CD4-positive, alpha-beta T cell (primary cell): ENCODE data around the gene AGPAT3. TPM values are rescaled to one million over a fixed set of nuclear protein-coding genes. Genes with fewer than 3 reads are reported as not detected.

Experiments used
- ATAC-seq: fragments of 200-7000 bp; cut with Tn5 transposase; one replicate; pipeline ENCODE4 v1.10.0; 2022; ENCODE audit warnings: mild to moderate bottlenecking; ENCODE audit not compliant: poor library complexity
- CTCF ChIA-PET: fragments of 350-600 bp; sonication (Branson Sonifier 250); formaldehyde crosslinking; loops from one replicate; lab custom pipeline; 2021; ENCODE audit warnings: antibody characterized with exemption, inconsistent platforms; lab: Charles Lee
- POLR2A ChIA-PET: fragments of 350-600 bp; sonication (Branson Sonifier 250); formaldehyde crosslinking; loops from one replicate; lab custom pipeline; 2021; ENCODE audit warnings: antibody characterized with exemption, inconsistent platforms; lab: Charles Lee
- DNase-seq, 14 experiments: peaks; one replicate each; pipeline ENCODE4 v3.0.0-alpha.2; 2013 to 2020; ENCODE audit warnings: mixed read lengths in 2 of 14
- H3K27ac ChIP-seq, 2 donors: one replicate each; pipeline versions ENCODE4 v1.5.1 to v1.7.0; 2013; ENCODE audit warnings: low read length in 2 of 2, low read depth in 1 of 2, mild to moderate bottlenecking in 1 of 2
- H3K27me3 ChIP-seq, 2 experiments: 1 replicate in 1 of 2; 2 replicates in 1 of 2; pipeline versions ENCODE4 v1.6.1 to v1.7.0; 2013; ENCODE audit warnings: low read length in 2 of 2, control low read depth in 1 of 2, mild to moderate bottlenecking in 1 of 2, moderate library complexity in 1 of 2; ENCODE audit not compliant: insufficient read depth in 2 of 2, control insufficient read depth in 1 of 2
- H3K36me3 ChIP-seq: one replicate; pipeline ENCODE4 v1.6.1; 2013; ENCODE audit warnings: low read length, control low read depth; ENCODE audit not compliant: insufficient read depth
- H3K4me1 ChIP-seq: one replicate; pipeline ENCODE4 v1.6.1; 2013; ENCODE audit warnings: low read length, control low read depth; ENCODE audit not compliant: insufficient read depth
- H3K4me3 ChIP-seq: one replicate; pipeline ENCODE4 v1.5.1; 2013; ENCODE audit warnings: mild to moderate bottlenecking, low read length, moderate library complexity
- H3K9me3 ChIP-seq, 2 experiments: 1 replicate in 1 of 2; 2 replicates in 1 of 2; pipeline versions ENCODE4 v1.6.1 to v1.7.0; 2013; ENCODE audit warnings: low read length in 2 of 2, mild to moderate bottlenecking in 2 of 2, control low read depth in 1 of 2, moderate library complexity in 1 of 2; ENCODE audit not compliant: control insufficient read depth in 1 of 2, insufficient read depth in 1 of 2
- H3K27ac Mint-ChIP-seq: one replicate; pipeline ENCODE4 v1.8.0; 2020; ENCODE audit warnings: mixed read lengths
- H3K27me3 Mint-ChIP-seq: one replicate; pipeline ENCODE4 v1.8.0; 2021; ENCODE audit warnings: mixed read lengths
- H3K36me3 Mint-ChIP-seq: one replicate; pipeline ENCODE4 v1.8.0; 2021; ENCODE audit warnings: low read depth, mixed read lengths
- H3K4me1 Mint-ChIP-seq: one replicate; pipeline ENCODE4 v1.8.0; 2021; ENCODE audit warnings: low read depth, mixed read lengths
- H3K4me3 Mint-ChIP-seq: one replicate; pipeline ENCODE4 v1.8.0; 2020; ENCODE audit warnings: mild to moderate bottlenecking, mixed read lengths
- H3K9me3 Mint-ChIP-seq: one replicate; pipeline ENCODE4 v1.8.0; 2020; ENCODE audit warnings: mixed read lengths
- CTCF ChIP-seq: fragments of 200-600 bp; IDR thresholded peaks from one replicate; pipeline ENCODE4 v1.8.0; 2022; ENCODE audit warnings: antibody characterized with exemption, mild to moderate bottlenecking
- intact Hi-C, 2 experiments: fragments of 100-400 bp; cut with DNase I in 1 of 2; cut with micrococcal nuclease in 1 of 2; formaldehyde crosslinking; loops; one replicate each; pipeline versions ENCODE4 v1.15.1 to v1.9.0; 2023 to 2025; cut with DNase I, micrococcal nuclease
- total RNA-seq, 174 experiments: library from RNA in 2 of 174; stranded (reverse) in 2 of 174; gene quantifications; one replicate each; pipeline ENCODE4 v1.2.3 and lab custom pipeline; 2021 to 2026

The AGPAT3 gene
- total RNA-seq, 2 experiments from 2014 or later = 40.8 to 43.4 TPM

GRCh38 chr21:43902441-43902840, 37.4 kb downstream of the AGPAT3 start:
- peak overlapping the region; percentile 22 for H3K27ac Mint-ChIP-seq
- no peak overlapping the region for H3K4me3 Mint-ChIP-seq

GRCh38 chr21:43903451-43904091, 38.5 kb downstream of the AGPAT3 start:
- Histone ChIP-seq H3K4me3 (no peak overlapping the region), H3K27me3 (no peaks in the 10 kb centered on the region), H3K36me3 (peaks cover 50% of the 10 kb centered on the region), H3K27ac (no peak overlapping the region), H3K4me1 (peaks cover 8% of the 10 kb centered on the region), H3K9me3 (peaks cover 0 to 5% of the 10 kb centered on the region in 2 experiments)
- ATAC-seq (no peak), DNase-seq (no peak)
- no peaks in the 10 kb centered on the region for H3K27me3 Mint-ChIP-seq
- intact Hi-C loops = no loop called here
- ChIA-PET POLR2A (no interaction called here), CTCF (no interaction called here)
- no peak for TF ChIP-seq CTCF
- peaks cover 73% of the 10 kb centered on the region for H3K36me3 Mint-ChIP-seq
- H3K9me3 Mint-ChIP-seq = no peaks in the 10 kb centered on the region
- H3K27ac Mint-ChIP-seq = peak overlapping the region; percentile 22
- peaks cover 5% of the 10 kb centered on the region for H3K4me1 Mint-ChIP-seq
- H3K4me3 Mint-ChIP-seq = no peak overlapping the region

More at GRCh38 chr21:43902441-43902840, 37.4 kb downstream of the AGPAT3 start:
- H3K4me3 ChIP-seq = no peak overlapping the region
- peaks cover 42% of the 10 kb centered on the region for H3K36me3 ChIP-seq
- H3K27me3 ChIP-seq = no peaks in the 10 kb centered on the region
- no peak for TF ChIP-seq CTCF
- H3K27ac ChIP-seq = no peak overlapping the region
- peaks cover 8% of the 10 kb centered on the region for H3K4me1 ChIP-seq
- POLR2A ChIA-PET = no interaction called here
- DNase-seq = no peak
- intact Hi-C loops = no loop called here
- CTCF ChIA-PET = no interaction called here
- H3K4me1 Mint-ChIP-seq = peaks cover 10% of the 10 kb centered on the region
- no peaks in the 10 kb centered on the region for H3K27me3 Mint-ChIP-seq
- no peak for ATAC-seq
- peaks cover 0 to 5% of the 10 kb centered on the region in 2 experiments for H3K9me3 ChIP-seq
- H3K36me3 Mint-ChIP-seq = peaks cover 69% of the 10 kb centered on the region
- H3K9me3 Mint-ChIP-seq = no peaks in the 10 kb centered on the region

GRCh38 chr21:43904331-43904781, 39.3 kb downstream of the AGPAT3 start:
- Mint-ChIP-seq H3K36me3 (peaks cover 67% of the 10 kb centered on the region), H3K4me3 (no peak overlapping the region), H3K27ac (no peak overlapping the region), H3K9me3 (no peaks in the 10 kb centered on the region), H3K4me1 (peaks cover 5% of the 10 kb centered on the region), H3K27me3 (no peaks in the 10 kb centered on the region)
- H3K27me3 ChIP-seq = no peaks in the 10 kb centered on the region
- no peak for DNase-seq
- H3K4me1 ChIP-seq = peaks cover 8% of the 10 kb centered on the region
- no peak overlapping the region for H3K27ac ChIP-seq
- CTCF ChIA-PET = no interaction called here
- no peak overlapping the region for H3K4me3 ChIP-seq
- peaks cover 0 to 2% of the 10 kb centered on the region in 2 experiments for H3K9me3 ChIP-seq
- POLR2A ChIA-PET = no interaction called here
- intact Hi-C loops = no loop called here
- H3K36me3 ChIP-seq = peaks cover 46% of the 10 kb centered on the region
- ATAC-seq = no peak
- no peak for TF ChIP-seq CTCF
